Measurements from ENCODE around the gene PRDM5. TPM values are rescaled to one million over a fixed set of nuclear protein-coding genes. Genes with fewer than 3 reads are reported as not detected.

PRDM5 gene
- total RNA-seq, 1 donor from 2014 or later, result 6.5 TPM

GRCh38 chr4:120691536-120691935, 231.0 kb downstream of the PRDM5 start:
- H3K79me2 ChIP-seq (ENCODE audit: insufficient read depth, low read length), result no peaks in the 10 kb centered on the region
- no peak for TF ChIP-seq CTCF (IDR thresholded peaks at IDR 0.05; ENCODE audit: insufficient read depth, low read depth, low read length)
- TF ChIP-seq EZH2 (IDR thresholded peaks at IDR 0.05; ENCODE audit: insufficient read depth, low read length), result no peak
- H3K27me3 Mint-ChIP-seq (ENCODE audit: low read depth, unreplicated experiment), result no peaks in the 10 kb centered on the region
- H3K27ac Mint-ChIP-seq (ENCODE audit: unreplicated experiment), result no peak overlapping the region
- H3K9me3 Mint-ChIP-seq (ENCODE audit: unreplicated experiment), result no peaks in the 10 kb centered on the region
- H3K4me3 Mint-ChIP-seq (ENCODE audit: unreplicated experiment), result no peak overlapping the region
- no peak for FAIRE-seq
- no peaks in the 10 kb centered on the region for H3K36me3 ChIP-seq (ENCODE audit: insufficient read depth, low read length)
- DNase-seq (ENCODE audit: low read depth), result peak; percentile 18
- H3K9ac ChIP-seq (ENCODE audit: low read length), result no peak overlapping the region
- H4K20me1 ChIP-seq (ENCODE audit: insufficient read depth, low read length), result no peaks in the 10 kb centered on the region
- peaks cover 29% of the 10 kb centered on the region for H3K4me1 Mint-ChIP-seq (ENCODE audit: low read depth, unreplicated experiment)
- no peak overlapping the region for H2AFZ ChIP-seq (ENCODE audit: low read depth, low read length)
- H3K4me1 ChIP-seq (ENCODE audit: insufficient read depth, low read length), result no peaks in the 10 kb centered on the region
- H3K9me3 ChIP-seq (ENCODE audit: insufficient read depth, low read depth, low read length), result no peaks in the 10 kb centered on the region
- H3K4me2 ChIP-seq (ENCODE audit: low read length), result no peak overlapping the region
- H3K36me3 Mint-ChIP-seq (ENCODE audit: low read depth, unreplicated experiment), result no peaks in the 10 kb centered on the region
- no peaks in the 10 kb centered on the region for H3K27me3 ChIP-seq (ENCODE audit: insufficient read depth, low read length)
- H3K4me3 ChIP-seq (ENCODE audit: insufficient read depth, low read depth, low read length), result no peak overlapping the region
- H3K27ac ChIP-seq (ENCODE audit: low read depth, low read length), result no peak overlapping the region

GRCh38 chr4:120691106-120691505, 231.4 kb downstream of the PRDM5 start:
- no peaks in the 10 kb centered on the region for H3K79me2 ChIP-seq (ENCODE audit: insufficient read depth, low read length)
- H3K4me1 ChIP-seq (ENCODE audit: insufficient read depth, low read length), result no peaks in the 10 kb centered on the region
- H3K4me1 Mint-ChIP-seq (ENCODE audit: low read depth, unreplicated experiment), result peaks cover 29% of the 10 kb centered on the region
- H3K27me3 Mint-ChIP-seq (ENCODE audit: low read depth, unreplicated experiment), result no peaks in the 10 kb centered on the region
- H4K20me1 ChIP-seq (ENCODE audit: insufficient read depth, low read length), result no peaks in the 10 kb centered on the region
- no peak overlapping the region for H3K4me3 ChIP-seq (ENCODE audit: insufficient read depth, low read depth, low read length)
- TF ChIP-seq EZH2 (IDR thresholded peaks at IDR 0.05; ENCODE audit: insufficient read depth, low read length), result no peak
- TF ChIP-seq CTCF (IDR thresholded peaks at IDR 0.05; ENCODE audit: insufficient read depth, low read depth, low read length), result no peak
- no peak overlapping the region for H2AFZ ChIP-seq (ENCODE audit: low read depth, low read length)
- no peak overlapping the region for H3K27ac ChIP-seq (ENCODE audit: low read depth, low read length)
- H3K4me2 ChIP-seq (ENCODE audit: low read length), result no peak overlapping the region
- H3K4me3 Mint-ChIP-seq (ENCODE audit: unreplicated experiment), result no peak overlapping the region
- DNase-seq (ENCODE audit: low read depth) (peak; percentile 65), FAIRE-seq (no peak)
- H3K9ac ChIP-seq (ENCODE audit: low read length), result no peak overlapping the region
- H3K9me3 ChIP-seq (ENCODE audit: insufficient read depth, low read depth, low read length), result no peaks in the 10 kb centered on the region
- no peaks in the 10 kb centered on the region for H3K36me3 Mint-ChIP-seq (ENCODE audit: low read depth, unreplicated experiment)
- H3K27ac Mint-ChIP-seq (ENCODE audit: unreplicated experiment), result no peak overlapping the region
- H3K36me3 ChIP-seq (ENCODE audit: insufficient read depth, low read length), result no peaks in the 10 kb centered on the region
- no peaks in the 10 kb centered on the region for H3K27me3 ChIP-seq (ENCODE audit: insufficient read depth, low read length)
- no peaks in the 10 kb centered on the region for H3K9me3 Mint-ChIP-seq (ENCODE audit: unreplicated experiment)

GRCh38 chr4:120688791-120689190, 233.7 kb downstream of the PRDM5 start:
- Histone ChIP-seq H4K20me1 (ENCODE audit: insufficient read depth, low read length) (no peaks in the 10 kb centered on the region), H3K27me3 (ENCODE audit: insufficient read depth, low read length) (no peaks in the 10 kb centered on the region), H3K36me3 (ENCODE audit: insufficient read depth, low read length) (no peaks in the 10 kb centered on the region), H2AFZ (ENCODE audit: low read depth, low read length) (no peak overlapping the region), H3K9me3 (ENCODE audit: insufficient read depth, low read depth, low read length) (no peaks in the 10 kb centered on the region), H3K79me2 (ENCODE audit: insufficient read depth, low read length) (no peaks in the 10 kb centered on the region), H3K4me3 (ENCODE audit: insufficient read depth, low read depth, low read length) (no peak overlapping the region), H3K4me1 (ENCODE audit: insufficient read depth, low read length) (no peaks in the 10 kb centered on the region), H3K27ac (ENCODE audit: low read depth, low read length) (no peak overlapping the region), H3K4me2 (ENCODE audit: low read length) (no peak overlapping the region), H3K9ac (ENCODE audit: low read length) (no peak overlapping the region)
- no peaks in the 10 kb centered on the region for H3K9me3 Mint-ChIP-seq (ENCODE audit: unreplicated experiment)
- DNase-seq (ENCODE audit: low read depth) (no peak), FAIRE-seq (no peak)
- H3K4me1 Mint-ChIP-seq (ENCODE audit: low read depth, unreplicated experiment), result peaks cover 21% of the 10 kb centered on the region
- H3K27ac Mint-ChIP-seq (ENCODE audit: unreplicated experiment), result no peak overlapping the region
- TF ChIP-seq CTCF (IDR thresholded peaks at IDR 0.05; ENCODE audit: insufficient read depth, low read depth, low read length), result no peak
- no peak for TF ChIP-seq EZH2 (IDR thresholded peaks at IDR 0.05; ENCODE audit: insufficient read depth, low read length)
- no peaks in the 10 kb centered on the region for H3K27me3 Mint-ChIP-seq (ENCODE audit: low read depth, unreplicated experiment)
- H3K36me3 Mint-ChIP-seq (ENCODE audit: low read depth, unreplicated experiment), result no peaks in the 10 kb centered on the region
- no peak overlapping the region for H3K4me3 Mint-ChIP-seq (ENCODE audit: unreplicated experiment)
